MM.1S (cell line): Measurements from ENCODE around the gene MMP20.

ENCODE experiments used
- EZH2 ChIP-seq: fragments of 300-600 bp; sonication (generic); optimal IDR thresholded peaks from 2 replicates; pipeline ENCODE3; 2017; ENCODE audit warnings: low read depth, mild to moderate bottlenecking, antibody characterized with exemption, low read length, mixed read lengths
- EZH2phosphoT487 ChIP-seq: fragments of 300-600 bp; sonication (generic); IDR thresholded peaks from 2 replicates; pipeline ENCODE4 v1.6.1; 2018; ENCODE audit warnings: antibody characterized with exemption, low read length
- TF ChIP-seq, protein P1 (sequence below): fragments of 300-600 bp; sonication (generic); IDR thresholded peaks from 2 replicates; pipeline ENCODE4 v1.5.1; 2016; ENCODE audit warnings: antibody characterized with exemption, low read length, mixed read lengths

DNA sequence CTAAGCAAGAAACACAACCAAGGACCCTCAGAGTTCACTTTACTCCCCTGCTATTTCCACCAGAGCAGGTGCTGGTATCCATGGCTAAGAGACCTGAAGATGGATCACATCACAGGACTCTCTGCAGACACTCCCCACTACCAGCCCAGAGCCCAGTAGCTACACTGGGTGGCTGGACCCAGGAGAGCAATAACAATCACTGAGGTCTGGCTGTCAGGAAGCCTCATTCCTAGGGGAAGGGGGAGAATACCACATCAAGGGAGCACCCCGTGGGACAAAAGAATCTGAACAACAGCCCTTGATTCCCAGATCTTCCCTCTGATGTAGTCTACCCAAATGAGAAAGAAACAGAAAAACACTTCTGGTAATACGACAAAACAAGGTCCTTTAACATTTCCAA, 85.6 kb downstream of the MMP20 start:
- TF ChIP-seq, protein P1, sequence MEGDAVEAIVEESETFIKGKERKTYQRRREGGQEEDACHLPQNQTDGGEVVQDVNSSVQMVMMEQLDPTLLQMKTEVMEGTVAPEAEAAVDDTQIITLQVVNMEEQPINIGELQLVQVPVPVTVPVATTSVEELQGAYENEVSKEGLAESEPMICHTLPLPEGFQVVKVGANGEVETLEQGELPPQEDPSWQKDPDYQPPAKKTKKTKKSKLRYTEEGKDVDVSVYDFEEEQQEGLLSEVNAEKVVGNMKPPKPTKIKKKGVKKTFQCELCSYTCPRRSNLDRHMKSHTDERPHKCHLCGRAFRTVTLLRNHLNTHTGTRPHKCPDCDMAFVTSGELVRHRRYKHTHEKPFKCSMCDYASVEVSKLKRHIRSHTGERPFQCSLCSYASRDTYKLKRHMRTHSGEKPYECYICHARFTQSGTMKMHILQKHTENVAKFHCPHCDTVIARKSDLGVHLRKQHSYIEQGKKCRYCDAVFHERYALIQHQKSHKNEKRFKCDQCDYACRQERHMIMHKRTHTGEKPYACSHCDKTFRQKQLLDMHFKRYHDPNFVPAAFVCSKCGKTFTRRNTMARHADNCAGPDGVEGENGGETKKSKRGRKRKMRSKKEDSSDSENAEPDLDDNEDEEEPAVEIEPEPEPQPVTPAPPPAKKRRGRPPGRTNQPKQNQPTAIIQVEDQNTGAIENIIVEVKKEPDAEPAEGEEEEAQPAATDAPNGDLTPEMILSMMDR = no peak
- TF ChIP-seq EZH2 (no peak), EZH2phosphoT487 (no peak)
